HL-60 (cell line): ENCODE results near the gene SLC27A6.

Experiments
- CTCF ChIP-seq: IDR thresholded peaks from one replicate; pipeline ENCODE4 v1.5.1; 2011; ENCODE audit warnings: low read length, control low read depth, inconsistent platforms; ENCODE audit not compliant: insufficient read depth
- GABPA ChIP-seq: IDR thresholded peaks from 2 replicates; pipeline ENCODE4 v1.6.1; 2012; ENCODE audit warnings: low read depth
- POLR2AphosphoS5 ChIP-seq: IDR thresholded peaks from 2 replicates; pipeline ENCODE4 v1.6.1; 2012; ENCODE audit warnings: low read depth

- TF ChIP-seq POLR2AphosphoS5 (no peak), CTCF (no peak), GABPA (no peak)
Observed at GRCh38 chr5:129051283-129051682, 86.0 kb downstream of the SLC27A6 start.
